Measurements from ENCODE around the gene ORMDL1.

ORMDL1 gene

GRCh38 chr2:189803431-189803830, 19.3 kb upstream of the ORMDL1 start:
- no peak for TF ChIP-seq Cebpa-rat (IDR thresholded peaks at IDR 0.05)
- H4K20me1 ChIP-seq = peaks cover 13% of the 10 kb centered on the region
- H3K9ac ChIP-seq = no peak overlapping the region
- no peak overlapping the region for H3K4me2 ChIP-seq
- H3K27ac ChIP-seq = no peak overlapping the region
- H3K4me3 ChIP-seq = no peak overlapping the region
- H3K27me3 ChIP-seq = no peaks in the 10 kb centered on the region
- no peaks in the 10 kb centered on the region for H3K9me3 ChIP-seq
- H3K36me3 ChIP-seq = peaks cover 56% of the 10 kb centered on the region
- no peaks in the 10 kb centered on the region for H3K4me1 ChIP-seq

- peaks cover 58% of the 10 kb centered on the region for H3K36me3 ChIP-seq
- H3K4me2 ChIP-seq = no peak overlapping the region
- peaks cover 23% of the 10 kb centered on the region for H4K20me1 ChIP-seq
- TF ChIP-seq Cebpa-rat (IDR thresholded peaks at IDR 0.05) = no peak
- H3K27me3 ChIP-seq = no peaks in the 10 kb centered on the region
- H3K4me1 ChIP-seq = no peaks in the 10 kb centered on the region
- H3K9me3 ChIP-seq = no peaks in the 10 kb centered on the region
- H3K9ac ChIP-seq = no peak overlapping the region
- no peak overlapping the region for H3K4me3 ChIP-seq
- H3K27ac ChIP-seq = no peak overlapping the region
These were observed 18.3 kb upstream of the ORMDL1 start for GRCh38 chr2:189802396-189802912.

- Histone ChIP-seq H3K27ac (no peak overlapping the region), H3K4me2 (no peak overlapping the region), H4K20me1 (peaks cover 30% of the 10 kb centered on the region), H3K9me3 (no peaks in the 10 kb centered on the region), H3K4me1 (no peaks in the 10 kb centered on the region), H3K9ac (no peak overlapping the region), H3K27me3 (no peaks in the 10 kb centered on the region), H3K4me3 (no peak overlapping the region), H3K36me3 (peaks cover 69% of the 10 kb centered on the region)
- no peak for TF ChIP-seq Cebpa-rat (IDR thresholded peaks at IDR 0.05)
These were observed 15.4 kb upstream of the ORMDL1 start for GRCh38 chr2:189799531-189799930.

GRCh38 chr2:189799030-189799331, 14.8 kb upstream of the ORMDL1 start:
- Histone ChIP-seq H3K9ac (no peak overlapping the region), H3K27ac (no peak overlapping the region), H3K4me1 (no peaks in the 10 kb centered on the region), H3K27me3 (no peaks in the 10 kb centered on the region), H3K9me3 (no peaks in the 10 kb centered on the region), H4K20me1 (peaks cover 26% of the 10 kb centered on the region), H3K4me3 (no peak overlapping the region), H3K4me2 (no peak overlapping the region), H3K36me3 (peaks cover 69% of the 10 kb centered on the region)
- no peak for TF ChIP-seq Cebpa-rat (IDR thresholded peaks at IDR 0.05)

- Histone ChIP-seq H3K9me3 (no peaks in the 10 kb centered on the region), H3K9ac (no peak overlapping the region), H3K27me3 (no peaks in the 10 kb centered on the region), H3K4me3 (no peak overlapping the region), H3K27ac (no peak overlapping the region), H4K20me1 (peaks cover 26% of the 10 kb centered on the region), H3K36me3 (peaks cover 72% of the 10 kb centered on the region), H3K4me2 (no peak overlapping the region), H3K4me1 (no peaks in the 10 kb centered on the region)
- no peak for TF ChIP-seq Cebpa-rat (IDR thresholded peaks at IDR 0.05)
These were observed 14.3 kb upstream of the ORMDL1 start for GRCh38 chr2:189798312-189799029.

GRCh38 chr2:189797902-189798301, 13.8 kb upstream of the ORMDL1 start:
- H3K27ac ChIP-seq = no peak overlapping the region
- no peak overlapping the region for H3K4me2 ChIP-seq
- no peak overlapping the region for H3K4me3 ChIP-seq
- H3K27me3 ChIP-seq = no peaks in the 10 kb centered on the region
- H4K20me1 ChIP-seq = peaks cover 26% of the 10 kb centered on the region
- H3K36me3 ChIP-seq = peaks cover 77% of the 10 kb centered on the region
- no peaks in the 10 kb centered on the region for H3K4me1 ChIP-seq
- TF ChIP-seq Cebpa-rat (IDR thresholded peaks at IDR 0.05) = no peak
- no peaks in the 10 kb centered on the region for H3K9me3 ChIP-seq
- H3K9ac ChIP-seq = no peak overlapping the region

- Histone ChIP-seq H4K20me1 (peaks cover 35% of the 10 kb centered on the region), H3K27me3 (no peaks in the 10 kb centered on the region), H3K9ac (no peak overlapping the region), H3K27ac (no peak overlapping the region), H3K4me2 (no peak overlapping the region), H3K4me1 (no peaks in the 10 kb centered on the region), H3K4me3 (no peak overlapping the region), H3K36me3 (peaks cover 68% of the 10 kb centered on the region), H3K9me3 (no peaks in the 10 kb centered on the region)
- no peak for TF ChIP-seq Cebpa-rat (IDR thresholded peaks at IDR 0.05)
These were observed 10.2 kb upstream of the ORMDL1 start for GRCh38 chr2:189794310-189794709.

GRCh38 chr2:189791338-189792042, 7.4 kb upstream of the ORMDL1 start:
- TF ChIP-seq Cebpa-rat (IDR thresholded peaks at IDR 0.05) = no peak
- Histone ChIP-seq H3K36me3 (peaks cover 67% of the 10 kb centered on the region), H3K27ac (no peak overlapping the region), H3K9me3 (no peaks in the 10 kb centered on the region), H3K4me2 (no peak overlapping the region), H4K20me1 (peaks cover 21% of the 10 kb centered on the region; the same call in 1 of the 2 replicates), H3K4me1 (no peaks in the 10 kb centered on the region), H3K9ac (no peak overlapping the region), H3K4me3 (no peak overlapping the region), H3K27me3 (no peaks in the 10 kb centered on the region)

GRCh38 chr2:189783451-189783926, 650 bp downstream of the ORMDL1 start:
- Histone ChIP-seq H3K36me3 (peaks cover 53% of the 10 kb centered on the region), H3K9me3 (no peaks in the 10 kb centered on the region), H3K4me3 (peak overlapping the region; percentile 87), H3K4me1 (peaks cover 34% of the 10 kb centered on the region), H3K4me2 (peak overlapping the region; percentile 74), H3K27ac (peak overlapping the region; percentile 92), H3K27me3 (no peaks in the 10 kb centered on the region), H3K9ac (peak overlapping the region; percentile 89), H4K20me1 (peaks cover 11% of the 10 kb centered on the region; the same call in 1 of the 2 replicates)
- no peak for TF ChIP-seq Cebpa-rat (IDR thresholded peaks at IDR 0.05)

GRCh38 chr2:189782221-189782671, 1.9 kb downstream of the ORMDL1 start:
- no peak overlapping the region for H3K27ac ChIP-seq
- TF ChIP-seq Cebpa-rat (IDR thresholded peaks at IDR 0.05) = no peak

More at GRCh38 chr2:189782221-189782671, 1.9 kb downstream of the ORMDL1 start:
- Histone ChIP-seq H3K4me3 (peak overlapping the region; percentile 87; the same call in 1 of the 2 replicates), H4K20me1 (peaks cover 17% of the 10 kb centered on the region; the same call in 1 of the 2 replicates), H3K36me3 (peaks cover 55% of the 10 kb centered on the region), H3K4me1 (peaks cover 34% of the 10 kb centered on the region), H3K27me3 (no peaks in the 10 kb centered on the region), H3K9ac (no peak overlapping the region), H3K9me3 (no peaks in the 10 kb centered on the region), H3K4me2 (peak overlapping the region; percentile 74)

All from BLaER1 (cell line).